H9 (cell line): Measurements from ENCODE around the gene CAPN2. TPM values are rescaled to one million over a fixed set of nuclear protein-coding genes. Genes with fewer than 3 reads are reported as not detected.
A peak's percentile ranks its signal among the peaks of the same experiment; 100 is the strongest.

Experiments used
- DNase-seq: peaks from one replicate; pipeline ENCODE4 v3.0.0-alpha.2; 2017
- H2AFZ ChIP-seq: one replicate; pipeline ENCODE4 v1.6.1; 2013; ENCODE audit warnings: mild to moderate bottlenecking, low read length, control low read depth, moderate library complexity
- H2AK5ac ChIP-seq: 2 replicates; pipeline ENCODE4 v1.6.1; 2013; ENCODE audit warnings: low read length, control low read depth, mixed read lengths; ENCODE audit not compliant: insufficient read length
- H2BK120ac ChIP-seq: one replicate; pipeline ENCODE4 v1.6.1; 2013; ENCODE audit warnings: low read depth, mild to moderate bottlenecking, low read length, control low read depth, inconsistent platforms; ENCODE audit not compliant: poor library complexity, severe bottlenecking
- H2BK12ac ChIP-seq: 2 replicates; pipeline ENCODE4 v1.6.1; 2013; ENCODE audit warnings: low read length, control low read depth, mixed read lengths, low read depth; ENCODE audit not compliant: insufficient read length
- H2BK15ac ChIP-seq: 2 replicates; pipeline ENCODE4 v1.6.1; 2013; ENCODE audit warnings: low read depth, low read length, control low read depth
- H2BK20ac ChIP-seq: one replicate; pipeline ENCODE4 v1.6.1; 2013; ENCODE audit warnings: low read depth, mild to moderate bottlenecking, low read length, control low read depth, inconsistent platforms; ENCODE audit not compliant: poor library complexity, severe bottlenecking
- H2BK5ac ChIP-seq: 2 replicates; pipeline ENCODE4 v1.6.1; 2013; ENCODE audit warnings: low read length, control low read depth, mixed read lengths; ENCODE audit not compliant: insufficient read length
- H3K14ac ChIP-seq: 2 replicates; pipeline ENCODE4 v1.6.1; 2013; ENCODE audit warnings: low read length, control low read depth; ENCODE audit not compliant: insufficient read depth
- H3K18ac ChIP-seq: 2 replicates; pipeline ENCODE4 v1.6.1; 2013; ENCODE audit warnings: low read depth, mild to moderate bottlenecking, mixed read lengths, low read length, control low read depth; ENCODE audit not compliant: insufficient read length
- H3K23ac ChIP-seq: 2 replicates; pipeline ENCODE4 v1.6.1; 2013; ENCODE audit warnings: low read length, control low read depth, mixed read lengths, low read depth; ENCODE audit not compliant: insufficient read length
- H3K23me2 ChIP-seq: 2 replicates; pipeline ENCODE4 v1.6.1; 2013; ENCODE audit warnings: low read depth, mild to moderate bottlenecking, mixed read lengths, low read length, control low read depth; ENCODE audit not compliant: insufficient read length, poor library complexity, severe bottlenecking
- H3K27ac ChIP-seq: 2 replicates; pipeline ENCODE4 v1.5.1; 2013; ENCODE audit warnings: low read length, control low read depth, mixed read lengths, low read depth; ENCODE audit not compliant: insufficient read length
- H3K27me3 ChIP-seq: 2 replicates; pipeline ENCODE4 v1.6.1; 2013; ENCODE audit warnings: low read length, control low read depth, inconsistent platforms; ENCODE audit not compliant: insufficient read depth
- H3K4ac ChIP-seq: 2 replicates; pipeline ENCODE4 v1.6.1; 2013; ENCODE audit warnings: low read depth, mild to moderate bottlenecking, control low read depth, inconsistent platforms, low read length, moderate library complexity
- H3K4me1 ChIP-seq: 2 replicates; pipeline ENCODE4 v1.6.1; 2013; ENCODE audit warnings: low read length, control low read depth, inconsistent platforms; ENCODE audit not compliant: insufficient read depth
- H3K4me2 ChIP-seq: 2 replicates; pipeline ENCODE4 v1.6.1; 2013; ENCODE audit warnings: low read length, control low read depth, mixed read lengths; ENCODE audit not compliant: insufficient read length, insufficient read depth
- H3K56ac ChIP-seq: 2 replicates; pipeline ENCODE4 v1.6.1; 2013; ENCODE audit warnings: low read depth, mild to moderate bottlenecking, mixed read lengths, low read length, control low read depth; ENCODE audit not compliant: insufficient read length
- H3K79me1 ChIP-seq: 2 replicates; pipeline ENCODE4 v1.6.1; 2013; ENCODE audit warnings: low read depth, mild to moderate bottlenecking, moderate library complexity, low read length, control low read depth, inconsistent platforms; ENCODE audit not compliant: insufficient read depth, poor library complexity, severe bottlenecking
- H3K79me2 ChIP-seq: 2 replicates; pipeline ENCODE4 v1.6.1; 2013; ENCODE audit warnings: low read length, control low read depth, inconsistent platforms; ENCODE audit not compliant: insufficient read depth
- H3K9ac ChIP-seq: 2 replicates; pipeline ENCODE4 v1.6.1; 2013; ENCODE audit warnings: low read length, control low read depth, mixed read lengths; ENCODE audit not compliant: insufficient read length; ENCODE audit errors: extremely low read depth
- H3K9me3 ChIP-seq: one replicate; pipeline ENCODE4 v1.6.1; 2013; ENCODE audit warnings: low read depth, low read length, inconsistent platforms; ENCODE audit not compliant: control insufficient read depth
- H3T11ph ChIP-seq: one replicate; pipeline ENCODE4 v1.6.1; 2013; ENCODE audit warnings: mild to moderate bottlenecking, low read length, control low read depth, inconsistent platforms
- H4K20me1 ChIP-seq: one replicate; pipeline ENCODE4 v1.6.1; 2013; ENCODE audit not compliant: control insufficient read depth, insufficient read length, insufficient read depth
- H4K5ac ChIP-seq: 2 replicates; pipeline ENCODE4 v1.6.1; 2013; ENCODE audit warnings: low read depth, mild to moderate bottlenecking, mixed read lengths, low read length, control low read depth; ENCODE audit not compliant: insufficient read length
- H4K8ac ChIP-seq: replicated peaks from 2 replicates; pipeline ENCODE4 v1.6.1; 2013; ENCODE audit warnings: low read length, control low read depth, mixed read lengths, low read depth; ENCODE audit not compliant: insufficient read length
- H4K91ac ChIP-seq: 2 replicates; pipeline ENCODE4 v1.6.1; 2013; ENCODE audit warnings: low read depth, mild to moderate bottlenecking, moderate library complexity, mixed read lengths, low read length, control low read depth; ENCODE audit not compliant: insufficient read length
- H3K27ac Mint-ChIP-seq, 3 experiments: 2 replicates in 2 of 3; 3 replicates in 1 of 3; pipeline ENCODE4 v1.8.0; 2020 to 2021; ENCODE audit warnings: mixed read lengths in 3 of 3, mild to moderate bottlenecking in 1 of 3, moderate library complexity in 1 of 3
- H3K27me3 Mint-ChIP-seq: 2 replicates; pipeline ENCODE4 v1.8.0; 2021; ENCODE audit warnings: low read depth, mild to moderate bottlenecking, moderate library complexity, mixed read lengths
- H3K36me3 Mint-ChIP-seq, 3 experiments: 2 replicates in 2 of 3; 3 replicates in 1 of 3; pipeline ENCODE4 v1.8.0; 2020 to 2021; ENCODE audit warnings: low read depth in 3 of 3, mixed read lengths in 3 of 3; ENCODE audit not compliant: insufficient read depth in 1 of 3
- H3K4me1 Mint-ChIP-seq, 2 experiments: 2 replicates each; pipeline ENCODE4 v1.8.0; 2020; ENCODE audit warnings: mixed read lengths in 2 of 2
- H3K4me3 Mint-ChIP-seq, 2 experiments: 2 replicates in 1 of 2; 3 replicates in 1 of 2; pipeline ENCODE4 v1.8.0; 2020 to 2021; ENCODE audit warnings: mild to moderate bottlenecking in 2 of 2, mixed read lengths in 2 of 2, moderate library complexity in 1 of 2
- H3K9me3 Mint-ChIP-seq, 2 experiments: 2 replicates in 1 of 2; 3 replicates in 1 of 2; pipeline ENCODE4 v1.8.0; 2020; ENCODE audit warnings: mild to moderate bottlenecking in 2 of 2, mixed read lengths in 2 of 2, moderate library complexity in 1 of 2
- WGBS: extraction: QIAGEN DNeasy Blood & Tissue Kit; methylation state at CpG from one replicate; pipeline ENCODE4 v1.1.7; 2013; ENCODE audit warnings: missing lambda C conversion rate, low lambda C conversion rate, mixed read lengths; ENCODE audit not compliant: insufficient read length; ENCODE audit errors: extremely low coverage; 5-methylcytosine and 5-hydroxymethylcytosine counted together
- total RNA-seq: library from RNA; stranded (reverse); gene quantifications from 2 replicates; pipeline ENCODE4 v1.2.1, GENCODE V29; 2021
- TF ChIP-seq, protein P1 (sequence below): fragments of 200-600 bp; sonication (generic); conservative IDR thresholded peaks from 3 replicates; pipeline ENCODE4 v1.8.0; 2021; ENCODE audit warnings: antibody characterized with exemption, mild to moderate bottlenecking

CAPN2 gene
- total RNA-seq, 1 experiment from 2014 or later, result 32.2 TPM

- peaks cover 3% of the 10 kb centered on the region for H3K23me2 ChIP-seq
- no peak for DNase-seq
- H3K79me1 ChIP-seq, result no peaks in the 10 kb centered on the region
- H4K20me1 ChIP-seq, result no peaks in the 10 kb centered on the region
- no peaks in the 10 kb centered on the region for H3K9me3 ChIP-seq
- H3K27me3 Mint-ChIP-seq, result no peaks in the 10 kb centered on the region
- H3K4me3 Mint-ChIP-seq, result no peak overlapping the region
- no peak overlapping the region for H4K91ac ChIP-seq
- no peak overlapping the region for H3K9ac ChIP-seq
- peaks cover 30 to 80% (median 71%) of the 10 kb centered on the region in 3 experiments for H3K36me3 Mint-ChIP-seq
- no peak overlapping the region for H3K14ac ChIP-seq
- TF ChIP-seq, protein P1, sequence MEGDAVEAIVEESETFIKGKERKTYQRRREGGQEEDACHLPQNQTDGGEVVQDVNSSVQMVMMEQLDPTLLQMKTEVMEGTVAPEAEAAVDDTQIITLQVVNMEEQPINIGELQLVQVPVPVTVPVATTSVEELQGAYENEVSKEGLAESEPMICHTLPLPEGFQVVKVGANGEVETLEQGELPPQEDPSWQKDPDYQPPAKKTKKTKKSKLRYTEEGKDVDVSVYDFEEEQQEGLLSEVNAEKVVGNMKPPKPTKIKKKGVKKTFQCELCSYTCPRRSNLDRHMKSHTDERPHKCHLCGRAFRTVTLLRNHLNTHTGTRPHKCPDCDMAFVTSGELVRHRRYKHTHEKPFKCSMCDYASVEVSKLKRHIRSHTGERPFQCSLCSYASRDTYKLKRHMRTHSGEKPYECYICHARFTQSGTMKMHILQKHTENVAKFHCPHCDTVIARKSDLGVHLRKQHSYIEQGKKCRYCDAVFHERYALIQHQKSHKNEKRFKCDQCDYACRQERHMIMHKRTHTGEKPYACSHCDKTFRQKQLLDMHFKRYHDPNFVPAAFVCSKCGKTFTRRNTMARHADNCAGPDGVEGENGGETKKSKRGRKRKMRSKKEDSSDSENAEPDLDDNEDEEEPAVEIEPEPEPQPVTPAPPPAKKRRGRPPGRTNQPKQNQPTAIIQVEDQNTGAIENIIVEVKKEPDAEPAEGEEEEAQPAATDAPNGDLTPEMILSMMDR, result no peak
- H3K4ac ChIP-seq, result no peak overlapping the region
- WGBS, result no CpG with 5 or more reads among the region's 9 CpGs
- no peak overlapping the region for H3K18ac ChIP-seq
- no peaks in the 10 kb centered on the region; the same call in 1 of the 2 replicates for H3K4me1 ChIP-seq
- no peaks in the 10 kb centered on the region for H3K9me3 Mint-ChIP-seq
- peaks cover 13 to 14% of the 10 kb centered on the region in 2 experiments for H3K4me1 Mint-ChIP-seq
- no peak overlapping the region for H3K4me2 ChIP-seq
- no peak overlapping the region for H2BK120ac ChIP-seq
- no peak overlapping the region for H4K8ac ChIP-seq
- no peaks in the 10 kb centered on the region for H3K79me2 ChIP-seq
- H3K56ac ChIP-seq, result no peak overlapping the region
- no peak overlapping the region for H3K23ac ChIP-seq
- no peak overlapping the region for H2BK20ac ChIP-seq
- H2BK5ac ChIP-seq, result no peak overlapping the region
- no peak overlapping the region for H4K5ac ChIP-seq
- no peak overlapping the region for H2BK12ac ChIP-seq
- no peak overlapping the region for H3K27ac ChIP-seq
- H2AFZ ChIP-seq, result no peak overlapping the region
- H3T11ph ChIP-seq, result no peak overlapping the region
- no peak overlapping the region for H2AK5ac ChIP-seq
- H3K27ac Mint-ChIP-seq, result peak overlapping the region in 2 of 3 experiments; percentile 41 to 50; a peak in 3 of 7 replicates
- H2BK15ac ChIP-seq, result no peak overlapping the region
- H3K27me3 ChIP-seq, result no peaks in the 10 kb centered on the region
These were observed 63.9 kb downstream of the CAPN2 start for GRCh38 chr1:223776075-223776814.
